Right ventricle myocardium superior (tissue), 1 donor: ENCODE results near the gene LCORL. TPM values are rescaled to one million over a fixed set of nuclear protein-coding genes. Genes with fewer than 3 reads are reported as not detected.

ENCODE experiments used
- ATAC-seq: fragments of 200-7000 bp; cut with Tn5 transposase; one replicate; pipeline ENCODE4 v1.9.1; 2020; ENCODE audit warnings: mild to moderate bottlenecking; ENCODE audit not compliant: poor library complexity
- DNase-seq: peaks from one replicate; pipeline ENCODE4 v3.0.0-alpha.2; 2020
- intact Hi-C: fragments of 100-400 bp; cut with DNase I; formaldehyde crosslinking; loops from one replicate; pipeline ENCODE4 v1.11.2; 2022
- total RNA-seq: library from RNA; stranded (reverse); fragmentation: NEBNext Ultra II Directional; extraction: Animal tissue kit (Norgen Biotek cat#: 25700); gene quantifications from one replicate; pipeline ENCODE4 v1.2.1, GENCODE V29; 2021
- donor health status: DM: no; HTN: yes; CAD: no; lungs with severe emphysema.

Gene LCORL
- total RNA-seq, 1 donor from 2014 or later: 7.7 TPM

DNA sequence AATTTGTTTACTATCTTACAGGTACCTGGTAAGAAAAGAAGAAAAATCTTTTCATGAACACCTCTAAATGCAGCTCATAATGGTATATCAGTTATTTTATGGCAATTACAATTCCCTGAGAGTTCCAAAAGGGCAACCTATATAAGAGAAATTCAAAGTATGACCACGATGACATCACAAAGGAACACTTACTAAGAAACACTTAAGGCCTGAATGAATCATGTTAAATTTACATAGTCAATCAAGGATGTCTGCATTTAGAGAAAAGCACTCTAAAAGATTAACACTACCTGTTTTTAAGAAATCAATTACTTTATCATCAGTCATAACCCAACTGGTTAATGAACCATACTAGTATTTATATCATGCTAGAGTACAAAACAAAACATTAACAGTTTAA is 63.9 kb downstream of the LCORL start:
- ATAC-seq: no peak
- intact Hi-C loops: no loop called here

DNA sequence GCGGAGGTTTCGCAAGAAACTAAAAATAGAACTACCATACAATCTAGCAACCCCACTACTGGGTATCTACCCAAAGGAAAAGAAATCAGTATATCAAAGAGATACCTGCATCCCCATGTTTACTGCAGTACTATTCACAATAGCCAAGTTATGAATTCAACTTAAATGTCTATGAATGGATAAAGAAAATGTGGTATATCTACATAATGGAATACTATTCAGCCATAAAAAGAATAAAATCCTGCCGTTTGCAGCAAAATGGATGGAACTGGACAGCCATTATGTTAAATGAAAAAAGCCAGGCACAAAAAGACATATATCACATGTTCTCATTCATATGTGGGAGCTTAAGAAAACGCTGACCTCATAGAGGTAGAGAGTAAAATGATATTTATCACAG is 65.3 kb downstream of the LCORL start:
- ATAC-seq (no peak), DNase-seq (no peak)
- intact Hi-C loops: no loop called here

More for the DNA sequence above, 63.9 kb downstream of the LCORL start:
- DNase-seq: no peak

- ATAC-seq (no peak), DNase-seq (no peak)
- intact Hi-C loops: no loop called here
Observed at GRCh38 chr4:17945303-17945702, 76.3 kb downstream of the LCORL start.

DNA sequence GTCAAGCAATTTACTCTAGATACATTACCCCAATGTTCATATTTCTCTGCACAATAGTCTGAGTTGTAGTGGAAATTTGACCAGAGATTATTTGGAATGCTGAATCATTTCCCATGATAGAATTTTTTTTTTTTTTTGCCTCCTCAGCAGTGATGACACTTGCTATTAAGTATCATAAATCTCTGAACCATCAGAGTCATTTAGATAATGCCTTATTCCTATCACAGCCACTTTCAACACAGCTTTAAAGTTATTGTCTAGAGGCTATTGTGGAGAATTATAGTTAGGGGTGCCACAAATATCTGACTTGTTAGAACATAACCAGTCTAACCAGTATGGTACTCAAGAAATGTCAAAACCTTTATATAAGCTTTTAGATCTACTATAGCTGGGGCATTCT is 79.8 kb downstream of the LCORL start:
- DNase-seq (no peak), ATAC-seq (no peak)
- intact Hi-C loops: no loop called here

DNA sequence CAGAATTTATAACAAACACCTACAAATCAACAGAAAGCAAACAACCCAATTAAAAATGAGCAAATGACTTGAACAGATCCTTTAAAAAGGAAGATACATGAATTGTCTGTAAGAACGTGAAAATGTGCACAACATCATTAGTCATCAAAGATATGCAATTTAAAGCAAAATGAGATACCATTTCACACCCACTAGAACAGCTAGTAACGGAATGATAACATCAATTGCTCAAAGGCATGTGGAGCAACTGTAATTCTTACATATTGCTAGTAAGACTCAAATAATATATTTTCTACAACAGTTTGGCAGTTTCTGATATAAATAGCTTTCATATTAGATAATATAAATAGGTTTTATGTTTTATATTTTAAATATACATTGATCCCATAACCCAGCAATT is 82.5 kb downstream of the LCORL start:
- DNase-seq (no peak), ATAC-seq (no peak)
- intact Hi-C loops: no loop called here

GRCh38 chr4:17934286-17934685 is 87.3 kb downstream of the LCORL start:
- ATAC-seq (no peak), DNase-seq (no peak)
- intact Hi-C loops: no loop called here

- intact Hi-C loops: no loop called here
- ATAC-seq (no peak), DNase-seq (no peak)
Observed at GRCh38 chr4:17933126-17933525, 88.4 kb downstream of the LCORL start.

DNA sequence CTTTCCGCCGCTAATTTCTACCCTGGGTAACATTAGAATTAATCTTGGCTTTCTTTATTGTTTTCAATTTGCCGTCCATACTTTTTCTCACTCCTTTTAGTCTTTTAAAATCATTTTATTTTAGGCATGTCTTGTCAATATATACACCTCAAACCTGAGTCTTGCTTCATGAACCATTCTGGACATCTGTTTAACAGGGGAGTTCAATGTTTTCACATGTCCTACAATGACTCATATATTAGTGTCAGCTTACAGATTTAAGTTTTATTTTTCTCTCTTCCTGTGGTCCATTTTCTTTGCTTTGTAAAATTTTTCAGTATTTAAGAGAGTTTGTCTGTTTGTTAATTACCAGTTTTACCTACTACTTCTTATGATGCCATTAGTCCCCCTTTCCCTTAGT is 89.5 kb downstream of the LCORL start:
- no peak for DNase-seq
- intact Hi-C loops: no loop called here
- ATAC-seq: no peak

DNA sequence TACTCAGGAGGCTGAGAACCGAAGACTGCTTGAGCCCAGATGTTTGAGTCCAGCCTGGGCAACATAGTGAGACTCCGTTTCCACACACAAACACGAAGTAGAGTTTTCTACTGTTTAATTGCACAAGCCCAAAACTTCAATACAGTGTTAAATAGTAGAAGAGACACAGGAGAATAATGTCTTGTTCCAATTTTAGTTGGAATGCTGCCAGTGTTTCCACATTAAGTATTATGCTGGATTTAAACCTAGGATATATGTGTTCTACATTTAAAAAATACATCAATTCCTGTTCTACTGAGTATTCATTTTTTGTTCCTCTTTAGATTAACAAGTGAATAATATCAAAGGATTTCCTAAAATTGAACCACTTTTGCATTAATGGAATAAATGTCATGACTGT is 91.3 kb downstream of the LCORL start:
- DNase-seq: no peak
- intact Hi-C loops: no loop called here
- ATAC-seq: no peak

GRCh38 chr4:17924189-17924588 is 97.4 kb downstream of the LCORL start:
- ATAC-seq (no peak), DNase-seq (no peak)
- intact Hi-C loops: no loop called here

- intact Hi-C loops: no loop called here
- ATAC-seq: no peak
- no peak for DNase-seq
Observed at GRCh38 chr4:17921451-17921850, 100.1 kb downstream of the LCORL start.

- intact Hi-C loops: no loop called here
- ATAC-seq (no peak), DNase-seq (no peak)
Observed at GRCh38 chr4:17920681-17921080, 100.9 kb downstream of the LCORL start.

DNA sequence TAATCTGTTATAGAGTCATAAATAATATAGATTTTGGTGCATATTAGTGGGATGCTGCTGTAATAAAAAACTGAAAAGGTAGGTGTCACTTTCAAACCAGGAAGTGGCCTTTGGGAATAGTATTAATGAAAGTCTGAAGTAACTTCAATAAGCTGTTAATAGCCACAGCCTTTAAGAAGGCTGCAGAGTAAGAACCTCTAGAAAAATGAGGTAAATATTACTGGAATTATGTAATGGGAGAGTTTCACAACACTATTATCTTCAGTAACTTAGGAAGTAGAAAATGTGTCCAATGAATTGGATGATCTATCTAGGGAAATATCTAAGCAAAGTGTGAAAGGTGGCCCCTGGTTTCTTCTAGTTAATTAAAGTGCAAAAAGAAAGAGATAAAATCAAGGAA is 106.1 kb downstream of the LCORL start:
- DNase-seq (no peak), ATAC-seq (no peak)
- intact Hi-C loops: no loop called here

GRCh38 chr4:17912011-17912410 is 109.5 kb downstream of the LCORL start:
- intact Hi-C loops: no loop called here
- ATAC-seq (no peak), DNase-seq (peak; percentile 53)

DNA sequence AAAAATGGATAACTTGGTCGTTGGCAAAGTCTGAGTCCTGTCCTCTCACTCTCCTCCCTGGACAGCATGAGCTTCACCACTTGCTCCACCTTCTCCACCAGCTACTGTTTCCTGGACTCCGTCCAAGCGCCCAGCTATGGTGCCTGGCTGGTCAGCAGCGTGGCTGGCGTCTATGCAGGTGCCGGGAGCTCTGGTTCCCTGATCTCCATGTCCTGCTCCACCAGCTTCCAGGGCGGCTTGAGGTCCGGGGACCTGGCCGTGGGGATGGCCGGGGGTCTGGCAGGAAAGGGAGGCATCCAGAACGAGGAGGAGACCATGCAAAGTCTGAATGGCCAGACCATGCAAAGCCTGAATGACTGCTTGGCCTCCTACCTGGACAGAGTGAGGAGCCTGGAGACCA is 109.9 kb downstream of the LCORL start:
- DNase-seq (no peak), ATAC-seq (no peak)
- intact Hi-C loops: no loop called here

- ATAC-seq (no peak), DNase-seq (no peak)
- intact Hi-C loops: no loop called here
Observed at GRCh38 chr4:17898553-17899055, 123.0 kb downstream of the LCORL start.

DNA sequence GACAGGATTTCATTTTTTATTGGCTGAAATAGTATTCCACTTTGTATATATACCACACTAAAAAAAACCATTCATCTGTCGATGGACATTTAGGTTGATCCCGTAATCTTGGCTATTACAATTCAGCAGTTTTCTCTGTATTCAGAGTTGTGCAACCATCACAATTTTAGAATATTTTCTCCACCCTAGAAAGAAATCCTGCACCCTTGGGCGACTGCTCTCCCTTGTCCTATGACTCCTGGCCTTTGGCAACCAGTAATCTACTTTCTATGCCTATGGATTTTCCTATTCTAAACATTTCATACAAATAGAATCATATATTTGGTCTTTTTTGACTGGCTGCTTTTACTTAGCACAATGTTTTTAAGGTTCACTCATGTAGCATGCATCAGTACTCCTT is 126.1 kb downstream of the LCORL start:
- ATAC-seq (no peak), DNase-seq (no peak)
- intact Hi-C loops: no loop called here

DNA sequence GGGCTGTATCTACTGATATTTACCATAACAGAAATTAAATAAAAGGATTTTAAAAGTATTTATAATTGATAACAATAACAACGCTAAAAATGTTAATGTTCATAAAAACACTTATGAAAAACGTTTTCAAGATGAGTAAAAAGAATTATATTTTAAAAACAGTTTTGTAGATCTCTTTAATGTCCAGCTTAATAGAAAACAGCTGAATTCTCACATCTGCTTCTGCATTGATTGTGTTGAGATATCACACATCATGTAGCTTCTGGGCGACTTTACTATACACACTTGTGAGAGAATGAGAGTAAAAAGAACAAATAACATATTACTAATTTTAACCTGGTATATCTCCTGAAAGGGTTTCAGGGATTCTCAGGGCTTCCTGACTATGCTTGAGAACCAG is 127.1 kb downstream of the LCORL start:
- DNase-seq (no peak), ATAC-seq (no peak)
- intact Hi-C loops: no loop called here

- intact Hi-C loops: no loop called here
- ATAC-seq (no peak), DNase-seq (no peak)
Observed at GRCh38 chr4:17889692-17890091, 131.9 kb downstream of the LCORL start.

DNA sequence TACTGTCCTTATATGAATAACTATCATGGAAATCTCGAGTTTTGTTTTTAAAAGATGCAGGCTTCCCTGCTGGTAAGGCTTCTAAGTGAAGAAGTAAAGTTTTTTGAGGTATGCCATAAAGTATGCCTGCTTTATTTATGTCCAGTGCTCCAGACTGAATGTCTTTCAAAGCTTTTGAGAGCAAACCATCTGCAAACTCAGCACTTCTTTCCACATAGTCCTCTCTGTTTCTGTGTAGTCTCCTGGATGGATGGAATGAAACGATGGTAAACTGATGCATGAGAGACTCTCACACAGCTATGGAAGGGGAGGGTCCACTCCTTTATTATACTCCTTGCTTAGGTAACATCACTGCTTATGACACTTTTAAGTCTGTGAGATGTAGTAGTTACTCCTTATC is 137.0 kb downstream of the LCORL start:
- no peak for ATAC-seq
- no peak for DNase-seq
- intact Hi-C loops: no loop called here

DNA sequence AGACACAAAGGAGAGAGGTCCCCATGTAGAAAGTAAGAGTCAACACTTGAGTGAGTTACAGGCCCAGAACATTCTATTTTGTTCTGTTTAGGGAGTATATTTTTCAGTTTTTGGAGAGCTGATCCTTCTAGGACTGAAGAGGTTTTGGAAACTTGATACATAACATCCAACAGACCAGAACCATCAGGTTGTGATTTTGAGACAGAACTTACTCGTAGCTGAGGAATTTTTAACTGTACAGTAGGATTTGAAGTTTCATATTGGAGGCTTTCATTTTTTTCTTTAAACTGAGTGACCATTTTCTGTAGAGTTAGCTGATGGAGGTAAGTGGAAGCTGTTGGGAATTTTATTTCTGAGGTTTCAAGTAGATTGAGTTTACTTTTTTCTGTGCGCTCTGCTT is 137.5 kb downstream of the LCORL start:
- no peak for DNase-seq
- no peak for ATAC-seq
- intact Hi-C loops: no loop called here

DNA sequence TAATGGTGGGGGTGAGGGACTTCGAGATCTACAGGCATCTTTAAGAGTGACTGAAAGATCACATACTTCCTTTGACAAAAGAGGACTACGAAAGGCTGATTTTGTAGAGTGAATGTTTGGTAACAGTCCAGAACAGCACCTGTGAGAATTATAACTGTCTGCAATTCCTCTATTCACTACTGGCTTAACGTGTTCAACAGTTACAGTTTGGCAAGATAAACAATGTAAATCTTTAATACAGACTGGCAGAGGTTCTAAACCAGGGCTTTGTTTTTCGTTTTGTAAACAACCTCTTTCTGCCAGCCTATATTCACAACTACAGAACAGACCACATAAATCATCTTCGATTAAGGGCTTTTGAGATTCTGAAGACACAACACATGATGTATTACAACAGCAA is 143.9 kb downstream of the LCORL start:
- no peak for ATAC-seq
- intact Hi-C loops: no loop called here
- no peak for DNase-seq
